Measurements from ENCODE around the gene LMAN2L.

Gene LMAN2L

DNA sequence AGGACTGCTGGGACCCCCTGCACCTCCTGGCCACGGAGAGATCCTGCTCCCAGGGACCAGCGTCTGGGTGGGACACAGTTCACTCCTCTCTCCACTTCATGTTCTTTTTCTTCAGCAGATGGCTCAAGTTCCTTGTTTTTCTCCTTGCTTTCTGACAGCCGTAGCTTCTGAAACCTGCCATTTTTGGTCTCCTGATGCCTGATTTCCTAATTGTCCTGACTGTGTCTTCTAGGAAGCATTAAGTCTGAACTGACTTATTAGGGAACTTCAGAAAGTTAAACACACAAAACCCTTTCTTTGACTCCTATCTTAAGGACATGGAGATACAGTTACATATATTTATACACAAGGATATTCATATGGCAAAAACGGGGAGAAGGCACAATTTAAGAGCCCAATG lies 43.5 kb upstream of the LMAN2L start:
- TF ChIP-seq TAF1 (IDR thresholded peaks at IDR 0.05; ENCODE audit: borderline replicate concordance, insufficient read depth, low read length) (no peak), POLR2AphosphoS5 (IDR thresholded peaks at IDR 0.05; ENCODE audit: low read depth, low read length) (no peak), SIN3A (IDR thresholded peaks at IDR 0.05; ENCODE audit: borderline replicate concordance, insufficient read depth, low read length) (no peak), FOXP2 (optimal IDR thresholded peaks at IDR 0.05; ENCODE audit: borderline replicate concordance, extremely low read depth, extremely low read length, insufficient read depth) (no peak)
- TF ChIP-seq, protein P1, sequence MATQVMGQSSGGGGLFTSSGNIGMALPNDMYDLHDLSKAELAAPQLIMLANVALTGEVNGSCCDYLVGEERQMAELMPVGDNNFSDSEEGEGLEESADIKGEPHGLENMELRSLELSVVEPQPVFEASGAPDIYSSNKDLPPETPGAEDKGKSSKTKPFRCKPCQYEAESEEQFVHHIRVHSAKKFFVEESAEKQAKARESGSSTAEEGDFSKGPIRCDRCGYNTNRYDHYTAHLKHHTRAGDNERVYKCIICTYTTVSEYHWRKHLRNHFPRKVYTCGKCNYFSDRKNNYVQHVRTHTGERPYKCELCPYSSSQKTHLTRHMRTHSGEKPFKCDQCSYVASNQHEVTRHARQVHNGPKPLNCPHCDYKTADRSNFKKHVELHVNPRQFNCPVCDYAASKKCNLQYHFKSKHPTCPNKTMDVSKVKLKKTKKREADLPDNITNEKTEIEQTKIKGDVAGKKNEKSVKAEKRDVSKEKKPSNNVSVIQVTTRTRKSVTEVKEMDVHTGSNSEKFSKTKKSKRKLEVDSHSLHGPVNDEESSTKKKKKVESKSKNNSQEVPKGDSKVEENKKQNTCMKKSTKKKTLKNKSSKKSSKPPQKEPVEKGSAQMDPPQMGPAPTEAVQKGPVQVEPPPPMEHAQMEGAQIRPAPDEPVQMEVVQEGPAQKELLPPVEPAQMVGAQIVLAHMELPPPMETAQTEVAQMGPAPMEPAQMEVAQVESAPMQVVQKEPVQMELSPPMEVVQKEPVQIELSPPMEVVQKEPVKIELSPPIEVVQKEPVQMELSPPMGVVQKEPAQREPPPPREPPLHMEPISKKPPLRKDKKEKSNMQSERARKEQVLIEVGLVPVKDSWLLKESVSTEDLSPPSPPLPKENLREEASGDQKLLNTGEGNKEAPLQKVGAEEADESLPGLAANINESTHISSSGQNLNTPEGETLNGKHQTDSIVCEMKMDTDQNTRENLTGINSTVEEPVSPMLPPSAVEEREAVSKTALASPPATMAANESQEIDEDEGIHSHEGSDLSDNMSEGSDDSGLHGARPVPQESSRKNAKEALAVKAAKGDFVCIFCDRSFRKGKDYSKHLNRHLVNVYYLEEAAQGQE (IDR thresholded peaks at IDR 0.05; ENCODE audit: insufficient read depth in 1 of 2, low read depth in 2 of 2, low read length in 2 of 2): no peak

GRCh38 chr2:96775160-96775559 lies 35.3 kb upstream of the LMAN2L start:
- TF ChIP-seq FOXP2 (optimal IDR thresholded peaks at IDR 0.05; ENCODE audit: borderline replicate concordance, extremely low read depth, extremely low read length, insufficient read depth) (no peak), TAF1 (IDR thresholded peaks at IDR 0.05; ENCODE audit: borderline replicate concordance, insufficient read depth, low read length) (no peak), POLR2AphosphoS5 (IDR thresholded peaks at IDR 0.05; ENCODE audit: low read depth, low read length) (no peak), SIN3A (IDR thresholded peaks at IDR 0.05; ENCODE audit: borderline replicate concordance, insufficient read depth, low read length) (no peak)
- TF ChIP-seq, protein P1 (IDR thresholded peaks at IDR 0.05; ENCODE audit: insufficient read depth in 1 of 2, low read depth in 2 of 2, low read length in 2 of 2): no peak

DNA sequence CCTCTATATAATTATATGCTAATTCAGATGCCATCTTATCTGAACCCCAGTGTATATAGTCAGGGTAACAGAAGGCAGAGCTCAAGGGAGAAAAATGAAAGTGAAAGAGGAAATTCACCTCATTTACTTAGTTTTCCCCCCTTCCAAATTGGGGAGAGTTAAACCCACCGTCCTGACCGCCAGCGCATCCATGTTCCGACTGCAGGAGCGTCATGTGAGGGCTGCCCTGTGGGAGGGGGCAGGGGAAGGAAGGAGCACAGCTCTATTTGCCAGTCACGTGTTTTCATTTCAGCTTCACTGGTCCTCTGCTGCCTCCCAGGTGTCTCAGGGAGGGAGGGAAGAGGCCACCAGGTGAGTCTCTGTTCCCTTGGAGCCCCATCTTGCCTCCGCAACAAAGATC lies 34.1 kb upstream of the LMAN2L start:
- TF ChIP-seq, protein P1 (IDR thresholded peaks at IDR 0.05; ENCODE audit: insufficient read depth in 1 of 2, low read depth in 2 of 2, low read length in 2 of 2): no peak
- TF ChIP-seq SIN3A (IDR thresholded peaks at IDR 0.05; ENCODE audit: borderline replicate concordance, insufficient read depth, low read length) (no peak), TAF1 (IDR thresholded peaks at IDR 0.05; ENCODE audit: borderline replicate concordance, insufficient read depth, low read length) (no peak), FOXP2 (optimal IDR thresholded peaks at IDR 0.05; ENCODE audit: borderline replicate concordance, extremely low read depth, extremely low read length, insufficient read depth) (no peak), POLR2AphosphoS5 (IDR thresholded peaks at IDR 0.05; ENCODE audit: low read depth, low read length) (no peak)

DNA sequence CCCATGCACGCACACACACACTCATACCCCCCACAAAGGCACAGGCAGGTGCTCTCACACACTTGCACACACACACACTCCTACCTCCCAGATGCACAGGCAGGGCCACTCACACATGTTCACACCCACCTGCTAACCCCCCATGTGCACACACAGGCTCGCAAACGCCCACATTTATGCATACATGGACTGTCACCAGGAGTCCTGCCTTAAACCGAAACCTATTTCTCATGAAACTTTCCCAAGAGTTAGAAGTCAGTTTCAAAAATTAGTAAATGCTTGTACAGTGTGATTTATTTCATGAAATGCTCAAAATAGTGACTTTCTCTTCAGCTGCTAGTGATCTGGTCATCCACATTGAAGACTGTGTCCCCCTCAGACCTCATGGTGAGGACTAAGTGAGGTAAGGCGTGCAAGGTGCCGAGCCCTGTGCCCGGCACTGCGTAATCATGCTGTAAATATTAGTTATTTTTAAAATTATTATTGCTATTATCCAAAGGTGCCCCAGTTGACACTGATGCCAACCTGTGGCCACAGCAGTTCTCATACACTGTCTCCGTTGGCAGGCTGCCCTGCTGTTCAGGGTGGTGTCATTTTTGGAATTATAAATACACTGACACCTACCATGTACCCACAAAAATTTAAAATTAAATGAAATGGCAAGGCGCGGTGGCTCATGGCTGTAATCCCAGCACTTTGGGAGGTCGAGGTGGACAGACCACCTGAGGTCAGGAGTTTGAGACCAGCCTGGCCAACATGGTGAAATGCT lies 33.2 kb upstream of the LMAN2L start:
- TF ChIP-seq, protein P1 (IDR thresholded peaks at IDR 0.05; ENCODE audit: insufficient read depth in 1 of 2, low read depth in 2 of 2, low read length in 2 of 2): no peak
- no peak for TF ChIP-seq SIN3A (IDR thresholded peaks at IDR 0.05; ENCODE audit: borderline replicate concordance, insufficient read depth, low read length)
- TF ChIP-seq FOXP2 (optimal IDR thresholded peaks at IDR 0.05; ENCODE audit: borderline replicate concordance, extremely low read depth, extremely low read length, insufficient read depth): no peak
- no peak for TF ChIP-seq POLR2AphosphoS5 (IDR thresholded peaks at IDR 0.05; ENCODE audit: low read depth, low read length)
- TF ChIP-seq TAF1 (IDR thresholded peaks at IDR 0.05; ENCODE audit: borderline replicate concordance, insufficient read depth, low read length): no peak
